Effector CD8-positive, alpha-beta T cell (primary cell): Measurements from ENCODE around the gene STIM1.
"Not testable (repeated sequence)": the region's sequence is repeated elsewhere in the genome, so short reads cannot be mapped to it uniquely, and the experiment has no call there.

ENCODE experiments used
- DNase-seq: peaks from one replicate; lab custom pipeline; 2025; lab: John Stamatoyannopoulos, UW

Gene STIM1

DNA sequence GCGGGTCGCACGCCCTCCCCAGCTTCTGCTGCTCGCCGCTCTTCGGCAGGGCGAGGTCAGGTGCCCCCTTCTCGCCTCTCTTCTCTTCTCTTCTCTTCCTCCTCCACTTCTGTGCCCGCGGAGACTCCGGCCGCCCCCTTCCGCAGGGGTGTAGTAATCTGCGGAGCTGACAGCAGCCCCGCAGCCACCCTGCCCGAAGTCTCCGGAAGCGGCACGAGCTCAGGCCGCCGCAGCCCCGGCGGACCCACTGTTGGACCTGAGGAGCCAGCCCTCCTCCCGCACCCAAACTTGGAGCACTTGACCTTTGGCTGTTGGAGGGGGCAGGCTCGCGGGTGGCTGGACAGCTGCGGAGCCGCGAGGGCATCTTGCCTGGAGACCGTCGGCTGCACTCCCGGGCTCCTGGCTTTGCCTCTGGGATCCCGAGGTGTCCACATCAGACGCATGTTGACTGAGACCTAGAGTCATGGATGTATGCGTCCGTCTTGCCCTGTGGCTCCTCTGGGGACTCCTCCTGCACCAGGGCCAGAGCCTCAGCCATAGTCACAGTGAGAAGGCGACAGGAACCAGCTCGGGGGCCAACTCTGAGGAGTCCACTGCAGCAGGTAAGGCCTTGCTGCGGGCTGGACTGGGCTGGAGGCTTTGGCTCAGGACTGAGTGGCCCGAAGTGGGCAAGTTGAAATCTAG lies 486 bp downstream of the STIM1 start:
- peak; percentile 34 for DNase-seq

DNA sequence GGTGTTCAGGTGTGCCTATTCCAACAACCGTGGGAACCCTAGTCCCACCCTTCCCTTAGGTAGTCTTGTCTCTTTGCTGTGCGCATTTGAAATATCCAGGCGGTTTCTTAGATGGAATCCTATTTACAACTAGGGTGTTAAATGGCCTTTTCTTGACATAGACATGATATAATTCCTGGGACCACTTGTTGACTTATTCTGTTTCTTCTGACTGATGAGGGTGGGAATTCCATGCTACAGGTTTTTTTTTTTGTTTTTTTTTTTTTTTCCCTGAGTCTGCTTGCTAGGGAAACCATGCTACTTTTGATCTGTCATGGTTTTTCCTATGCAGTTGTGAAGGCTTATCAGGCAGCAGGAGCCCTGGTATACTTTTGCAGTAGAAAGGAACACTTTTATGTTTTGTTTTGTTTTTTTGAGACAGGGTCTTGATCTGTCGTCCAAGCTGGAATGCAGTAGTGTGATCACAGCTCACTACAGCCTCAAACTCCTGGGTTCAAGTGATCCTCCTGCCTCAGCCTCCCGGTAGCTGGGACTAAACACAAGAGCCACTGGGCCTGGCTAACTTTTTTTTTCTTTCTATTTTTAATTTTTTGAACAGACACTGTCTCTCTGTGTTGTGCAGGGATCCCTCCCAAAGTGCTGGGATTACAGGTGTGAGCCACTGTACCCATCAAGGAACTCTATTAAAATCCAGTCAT lies 1.5 kb downstream of the STIM1 start:
- no peak for DNase-seq

- DNase-seq, result no peak
Measured at GRCh38 chr11:3857628-3858027, 2.2 kb downstream of the STIM1 start.

DNA sequence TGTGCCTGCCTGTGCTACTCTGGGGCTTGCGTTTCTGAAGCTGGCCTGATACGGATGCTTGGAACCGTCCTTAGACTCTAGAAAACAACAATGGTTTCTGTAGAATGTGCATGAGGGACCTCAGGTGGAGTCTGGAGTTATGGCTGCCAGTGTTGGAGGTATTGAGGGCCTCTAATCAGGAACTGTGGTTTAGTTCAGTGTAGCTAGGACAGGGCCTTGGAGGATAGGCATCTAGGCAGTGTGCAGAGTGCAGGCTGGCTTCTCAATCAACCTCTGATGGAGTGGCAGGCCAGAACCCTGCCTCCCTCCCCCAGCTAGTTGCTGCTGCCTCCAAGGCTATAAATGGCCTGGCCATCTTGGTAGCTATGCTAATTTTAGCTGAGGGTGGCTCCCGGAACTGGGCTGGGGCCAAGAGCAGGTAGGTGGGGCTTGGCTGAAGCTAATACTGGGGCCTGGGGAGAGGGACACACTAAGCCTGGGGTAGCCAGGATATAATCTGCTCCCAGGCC lies 4.0 kb downstream of the STIM1 start:
- DNase-seq, result no peak

DNA sequence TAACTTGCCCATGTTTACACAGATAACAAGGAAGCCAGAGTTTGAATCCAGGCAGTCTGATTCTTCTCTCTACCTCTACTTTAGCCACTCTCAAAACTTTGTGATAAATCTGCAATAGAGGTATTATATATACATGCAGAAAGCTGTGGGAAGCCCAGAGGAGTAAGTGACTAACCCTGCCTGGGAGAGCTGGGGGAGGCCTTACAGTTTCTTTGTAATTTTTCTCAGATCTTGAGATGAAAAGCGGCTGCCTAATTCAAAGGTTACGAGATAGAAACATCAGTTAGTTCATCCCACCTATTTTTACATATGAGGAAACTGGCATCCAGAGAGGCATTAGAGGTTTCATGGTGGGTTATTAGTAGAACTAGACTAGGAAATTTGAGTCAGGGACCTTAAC lies 4.9 kb downstream of the STIM1 start:
- DNase-seq, result peak; percentile 20

- DNase-seq, result not testable (repeated sequence)
Measured at GRCh38 chr11:3860898-3861393, 5.5 kb downstream of the STIM1 start.

DNA sequence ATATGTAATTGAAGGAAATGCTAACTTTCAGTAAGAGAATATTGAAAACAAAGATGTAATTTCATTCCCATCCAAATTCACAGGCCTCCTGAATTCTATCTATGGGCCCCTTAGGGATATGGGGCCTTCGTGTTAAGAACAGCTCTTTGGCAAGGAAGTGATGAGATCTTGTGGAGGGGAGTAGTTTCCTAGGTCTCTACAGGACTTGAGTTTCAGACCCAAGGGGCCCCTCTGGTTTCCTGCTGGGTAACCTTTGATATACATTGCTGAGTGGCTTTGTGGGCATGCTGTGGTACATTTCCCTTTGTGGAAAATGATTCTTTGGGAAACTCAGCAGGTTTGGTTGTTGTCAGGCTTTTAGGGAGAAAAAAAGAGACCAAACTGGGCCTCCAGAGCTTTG lies 6.2 kb downstream of the STIM1 start:
- DNase-seq, result no peak

- no peak for DNase-seq
Measured at GRCh38 chr11:3865388-3866193, 10.1 kb downstream of the STIM1 start.

- no peak for DNase-seq
Measured at GRCh38 chr11:3866206-3866605, 10.7 kb downstream of the STIM1 start.

- no peak for DNase-seq
Measured at GRCh38 chr11:3866836-3867208, 11.4 kb downstream of the STIM1 start.

GRCh38 chr11:3867209-3868091 lies 12.0 kb downstream of the STIM1 start:
- no peak for DNase-seq

- no peak for DNase-seq
Measured at GRCh38 chr11:3873712-3874349, 18.4 kb downstream of the STIM1 start.

- no peak for DNase-seq
Measured at GRCh38 chr11:3876613-3877012, 21.1 kb downstream of the STIM1 start.

- no peak for DNase-seq
Measured at GRCh38 chr11:3877364-3878257, 22.1 kb downstream of the STIM1 start.

DNA sequence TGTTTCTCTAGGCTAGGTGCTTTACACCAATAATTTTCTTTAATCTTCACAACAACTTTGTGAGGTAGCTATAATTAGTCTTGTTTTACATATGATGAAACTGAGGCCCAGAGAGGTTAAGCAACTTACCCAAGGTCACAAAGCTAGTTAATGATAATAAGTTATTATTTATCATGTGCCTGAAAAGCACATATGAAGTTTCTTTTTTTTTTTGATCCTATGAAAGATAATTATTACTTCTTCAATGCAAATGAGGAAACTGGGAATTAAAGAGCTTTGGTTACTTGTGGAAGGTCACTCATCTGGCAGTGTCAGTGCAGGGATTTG lies 22.8 kb downstream of the STIM1 start:
- no peak for DNase-seq

DNA sequence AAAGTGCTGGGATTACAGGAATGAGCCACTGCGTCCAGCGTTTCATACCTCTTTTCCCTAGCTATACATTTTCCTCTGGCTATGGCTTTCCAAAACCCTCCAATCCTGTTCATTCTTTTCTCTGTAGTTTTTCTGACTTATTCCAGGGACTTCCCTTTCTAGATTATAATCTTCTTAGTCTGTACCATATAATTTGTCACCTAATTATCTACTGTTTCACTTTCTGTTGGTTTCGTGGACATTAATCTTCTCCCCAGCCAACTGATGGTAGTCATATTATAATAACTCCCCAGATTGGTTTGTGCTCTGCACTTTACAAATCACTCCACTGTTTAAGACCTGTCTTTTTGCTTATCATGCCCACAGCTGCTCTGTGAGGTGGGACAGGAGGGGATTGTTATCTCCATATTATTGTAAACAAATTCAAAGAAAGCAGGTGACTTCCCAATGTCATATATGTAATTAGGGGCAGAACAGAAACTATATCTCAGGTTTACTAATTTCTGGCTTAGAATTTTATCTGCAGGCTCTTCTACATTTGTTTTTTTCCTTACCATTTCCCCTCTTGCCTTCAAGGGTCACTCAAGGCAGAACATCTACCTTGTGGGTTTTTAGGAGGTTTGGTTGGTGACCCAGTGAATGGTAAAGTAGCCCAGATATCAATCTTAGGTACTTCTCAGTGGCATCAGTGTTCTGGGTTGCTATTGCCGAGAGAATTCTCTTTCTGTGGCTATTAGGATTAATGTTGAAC lies 23.9 kb downstream of the STIM1 start:
- DNase-seq, result no peak

GRCh38 chr11:3879967-3880542 lies 24.6 kb downstream of the STIM1 start:
- no peak for DNase-seq

DNA sequence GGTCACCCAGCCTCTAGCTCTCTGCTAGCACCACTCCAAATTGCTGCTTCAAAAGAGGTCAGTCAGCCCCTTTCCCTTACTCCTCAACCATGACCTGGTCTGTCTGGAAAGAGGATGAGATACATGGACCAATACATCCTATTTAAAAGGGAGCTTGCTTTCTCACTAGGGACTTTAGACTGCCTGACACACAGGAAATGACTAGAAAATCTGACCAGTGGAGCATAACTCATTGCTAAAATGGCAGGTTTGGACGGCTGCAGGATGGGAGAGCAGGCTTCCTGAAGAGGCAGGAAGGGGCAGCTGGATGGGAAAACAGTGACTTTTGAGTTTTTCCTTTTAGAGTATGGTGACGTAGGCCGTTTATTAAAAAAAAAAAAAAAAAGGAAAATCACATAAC lies 25.3 kb downstream of the STIM1 start:
- no peak for DNase-seq

GRCh38 chr11:3882655-3883054 lies 27.2 kb downstream of the STIM1 start:
- DNase-seq, result no peak
